DMS53 treated with DMSO at 0.1 percent for 48 hours (cell line): ENCODE data around the gene MEIOSIN.
A peak's percentile ranks its signal among the peaks of the same experiment; 100 is the strongest.
"Not testable (repeated sequence)": the region's sequence is repeated elsewhere in the genome, so short reads cannot be mapped to it uniquely, and the experiment has no call there.

ENCODE experiments used
- DNase-seq: peaks from one replicate; lab custom pipeline; 2025; ENCODE audit not compliant: unreplicated experiment; lab: John Stamatoyannopoulos, UW

Gene MEIOSIN

DNA sequence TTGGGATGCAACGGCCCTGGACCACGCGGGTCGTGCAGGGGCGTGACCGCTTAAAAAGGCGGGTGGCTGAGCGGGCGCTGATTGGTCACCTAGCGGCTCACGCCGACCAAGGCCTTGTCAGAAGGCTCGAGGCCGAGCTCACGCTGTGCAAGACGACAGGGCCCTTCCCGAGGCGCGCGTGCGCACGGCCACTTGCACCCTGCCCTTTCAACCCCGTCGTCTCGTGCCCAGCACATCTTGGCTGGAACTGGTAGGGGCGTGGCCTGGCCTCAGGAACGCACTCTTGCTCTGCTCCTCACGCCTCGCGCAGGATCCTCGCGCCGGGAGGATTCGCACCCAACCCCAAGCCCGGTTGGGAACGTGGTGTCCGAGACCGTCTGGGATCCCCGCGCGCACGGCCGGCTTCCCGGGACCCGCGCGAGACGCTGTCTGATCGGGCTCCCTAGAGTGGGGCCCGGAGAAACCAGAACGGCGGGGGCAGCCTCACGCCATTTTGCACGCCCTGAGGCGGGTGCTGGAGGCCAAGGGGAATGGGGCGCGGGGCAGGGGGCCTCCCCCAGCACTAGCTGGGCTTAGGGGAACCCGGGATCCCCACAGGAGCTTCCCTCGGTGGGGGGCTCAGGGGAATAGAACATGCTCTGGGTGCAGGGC, at the start of gene MEIOSIN:
TSS of gene MEIOSIN (plus strand) at position 280 of the 651 bp plus-strand sequence. CDS start 1,938 bp downstream, outside the sequence.
- DNase-seq, result no peak

DNA sequence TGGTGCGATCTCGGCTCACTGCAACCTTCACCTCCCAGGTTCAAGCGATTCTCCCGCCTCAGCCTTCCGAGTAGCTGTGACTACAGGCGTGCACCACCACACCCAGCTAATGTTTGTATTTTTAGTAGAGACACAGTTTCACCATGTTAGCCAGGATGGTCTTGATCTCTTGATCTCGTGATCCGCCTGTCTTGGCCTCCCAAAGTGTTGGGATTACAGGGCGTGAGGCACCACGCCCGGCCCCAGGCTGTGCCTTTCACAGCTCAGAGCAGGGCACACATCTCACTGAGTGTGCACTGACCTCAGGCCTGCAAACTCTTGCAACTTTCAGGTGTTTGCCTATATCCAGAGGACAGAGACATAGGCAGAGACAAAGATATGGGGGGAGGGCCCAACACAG, 48.2 kb upstream of the MEIOSIN start:
- not testable (repeated sequence) for DNase-seq

DNA sequence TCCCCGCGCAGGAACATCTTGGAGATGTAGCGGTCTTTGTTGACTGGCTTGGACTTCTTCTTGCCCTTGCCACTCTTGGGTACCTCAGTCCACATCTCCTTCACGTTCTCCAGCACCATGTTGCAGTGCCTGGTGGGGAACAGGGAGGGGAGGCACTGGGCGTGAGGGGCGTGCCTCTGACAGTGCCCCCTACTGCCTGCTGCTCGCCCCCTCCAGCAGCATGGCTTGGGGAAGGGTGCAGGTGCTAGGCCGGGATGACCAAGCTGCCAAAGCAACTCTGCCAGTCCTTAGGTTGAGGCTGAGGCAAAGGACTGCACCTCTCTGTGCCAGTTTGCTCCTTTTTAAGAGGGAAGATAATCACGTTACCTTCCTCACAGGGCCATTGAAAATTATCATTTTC, 45.6 kb upstream of the MEIOSIN start:
- DNase-seq, result no peak

GRCh38 chr19:45691516-45692186, 41.6 kb upstream of the MEIOSIN start, which contains the start of gene SNRPD2:
TSS of gene SNRPD2 (minus strand) at chr19:45691953. CDS start at chr19:45691888, 65 bp downstream.
- DNase-seq, result peak; percentile 97

GRCh38 chr19:45692187-45693105, 40.8 kb upstream of the MEIOSIN start, which contains the start of gene QPCTL:
TSS of gene QPCTL (plus strand) at chr19:45692666. CDS start at chr19:45692704, 38 bp downstream.
- peak; percentile 99 for DNase-seq

GRCh38 chr19:45693106-45693788, 40.0 kb upstream of the MEIOSIN start:
- peak; percentile 46 for DNase-seq

GRCh38 chr19:45701676-45702075, 31.6 kb upstream of the MEIOSIN start:
- DNase-seq, result no peak

GRCh38 chr19:45705115-45705514, 28.1 kb upstream of the MEIOSIN start:
- no peak for DNase-seq

GRCh38 chr19:45705710-45706415, 27.4 kb upstream of the MEIOSIN start:
- DNase-seq, result no peak

- DNase-seq, result no peak
These were observed 22.7 kb upstream of the MEIOSIN start for GRCh38 chr19:45710356-45711130.

DNA sequence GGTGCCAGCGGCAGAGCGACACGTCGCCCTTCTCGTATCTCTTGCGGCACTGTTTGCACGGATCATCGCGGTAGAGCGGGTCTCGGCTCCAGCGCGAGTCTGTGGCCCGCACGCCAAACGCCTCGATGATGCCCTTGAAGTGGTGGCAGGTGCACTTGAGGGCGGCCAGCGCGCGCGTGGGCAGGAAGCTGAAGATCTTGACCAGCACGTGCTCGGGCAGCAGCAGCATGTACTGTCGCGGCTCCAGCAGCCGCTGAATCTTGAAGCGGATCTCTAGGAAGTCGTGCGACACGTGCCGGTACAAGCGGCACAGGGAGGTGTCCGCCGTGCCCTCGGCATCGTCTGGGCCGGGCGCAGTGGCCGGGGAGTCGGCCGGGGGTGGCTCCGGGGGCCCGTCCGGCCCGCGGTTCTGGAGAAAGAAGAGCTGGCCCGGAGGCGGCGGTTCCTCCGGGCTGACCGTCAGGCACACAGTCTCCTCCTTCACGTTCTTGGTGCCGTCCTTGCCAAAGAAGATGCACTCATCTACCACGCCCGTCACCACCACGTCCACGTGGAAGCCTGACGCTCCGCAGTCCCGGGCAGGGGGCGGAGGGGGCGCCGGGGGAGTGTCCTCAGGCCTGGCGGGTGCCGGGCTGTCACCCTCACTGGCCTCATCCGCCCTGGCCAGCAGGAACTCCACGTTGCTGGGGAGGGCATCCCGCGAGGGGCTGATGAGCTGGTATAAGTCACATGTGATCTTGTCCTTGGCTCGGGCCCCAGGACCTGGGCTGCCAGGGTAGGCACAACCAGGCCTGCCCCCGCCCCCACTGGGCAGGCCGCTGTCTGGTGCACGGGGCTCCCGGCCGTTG, 21.2 kb upstream of the MEIOSIN start:
- no peak for DNase-seq

- no peak for DNase-seq
These were observed 20.6 kb upstream of the MEIOSIN start for GRCh38 chr19:45712699-45713067.

DNA sequence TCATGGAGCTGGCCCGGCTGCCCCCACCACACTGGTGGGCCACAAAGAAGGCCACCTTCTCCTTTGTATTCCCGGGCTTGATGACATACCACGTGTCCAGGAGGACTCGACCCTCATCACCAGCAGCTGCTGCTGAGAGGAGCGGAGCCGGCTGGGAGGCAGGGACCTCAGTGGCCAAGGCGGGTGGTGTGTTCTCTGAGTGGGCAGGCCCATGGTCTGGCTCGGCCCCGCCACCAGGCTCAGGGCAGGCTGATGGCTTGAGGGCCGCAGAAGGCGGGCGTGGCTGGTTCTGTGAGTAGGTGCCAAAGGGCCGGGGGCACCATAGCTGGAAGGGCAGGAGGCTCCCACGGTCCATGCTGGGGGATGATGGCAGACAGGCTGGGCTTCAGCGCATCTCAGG, 20.1 kb upstream of the MEIOSIN start:
- no peak for DNase-seq

GRCh38 chr19:45715139-45715538, 18.1 kb upstream of the MEIOSIN start:
- no peak for DNase-seq

DNA sequence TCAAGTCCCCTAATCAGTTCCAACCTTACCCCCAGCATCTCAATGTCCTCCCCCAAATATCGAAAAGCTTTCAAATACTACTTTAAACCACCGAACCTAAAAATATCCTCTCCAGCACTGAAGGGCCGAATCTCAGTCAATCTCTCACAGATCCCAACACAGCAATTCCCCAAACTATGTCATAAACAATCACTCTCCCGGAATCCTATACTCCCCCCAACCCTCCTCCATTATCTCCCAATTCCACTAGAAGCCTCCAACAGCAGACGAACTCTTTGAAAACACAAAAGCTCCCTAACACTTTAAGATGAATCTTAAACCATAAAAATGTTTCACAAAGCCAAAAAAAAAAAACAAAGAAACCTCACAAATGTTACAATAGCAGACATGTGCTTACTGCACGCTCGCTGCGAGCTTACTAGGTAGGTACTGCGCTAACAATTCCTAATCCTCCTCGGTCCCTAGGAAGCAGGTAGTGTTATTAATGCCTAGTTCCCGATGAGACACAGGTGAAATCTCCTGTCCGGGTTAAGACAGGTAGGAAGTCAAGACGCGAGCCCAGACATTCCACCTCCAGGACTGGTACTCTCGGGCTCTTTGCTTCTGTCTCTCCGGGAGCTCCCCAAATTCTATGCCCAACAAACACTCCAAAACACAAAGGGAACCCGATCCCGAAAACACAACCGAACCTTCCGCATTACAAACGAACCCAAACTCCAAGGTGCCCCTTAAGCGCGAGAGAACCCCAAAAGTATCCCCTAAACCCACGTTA, 16.7 kb upstream of the MEIOSIN start:
- peak; percentile 17 for DNase-seq

DNA sequence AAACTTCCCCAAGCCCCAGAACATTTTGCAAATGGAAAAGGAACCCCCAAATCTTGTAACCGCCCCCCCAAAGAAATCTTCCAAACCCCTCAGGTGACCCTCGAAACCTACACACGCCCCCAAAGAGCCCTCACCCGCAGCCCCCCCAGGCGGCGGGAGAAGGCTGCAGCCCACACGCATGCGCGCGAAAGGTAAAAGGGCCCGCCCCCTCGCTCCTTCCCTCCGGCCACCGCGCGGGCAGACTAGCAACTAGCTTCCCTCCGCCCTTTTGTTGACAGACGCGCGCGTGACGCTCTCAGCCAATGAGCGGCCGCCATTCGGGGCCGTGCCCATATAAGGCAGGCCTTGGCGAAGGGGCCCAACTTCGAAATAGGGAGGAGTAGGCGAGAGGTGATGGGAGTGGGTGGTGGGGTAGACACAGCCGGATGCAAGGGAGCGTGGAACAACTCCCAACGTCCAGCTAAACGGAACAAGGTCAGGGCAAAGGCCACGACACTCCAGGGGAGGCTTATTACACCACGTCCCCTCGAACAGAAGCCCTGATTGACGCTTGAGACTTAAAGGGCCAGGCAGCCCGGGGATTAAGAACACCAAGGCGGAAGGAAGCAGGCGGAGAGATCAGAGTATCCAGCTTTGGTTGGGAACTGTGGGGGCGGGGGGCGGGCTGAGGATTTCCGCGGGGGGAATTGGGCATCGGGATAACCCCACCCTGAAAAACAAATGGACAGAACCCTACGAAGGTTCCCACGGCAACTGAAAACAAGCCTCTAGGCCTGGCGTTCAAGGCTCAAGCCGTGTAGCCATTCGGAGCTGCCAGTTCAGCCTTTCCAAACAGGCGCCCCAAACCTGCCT, 15.9 kb upstream of the MEIOSIN start:
- peak; percentile 98 for DNase-seq
